Lower leg skin (tissue), 3 donors: ENCODE results near the gene HOXC13.

Source experiments
- POLR2A ChIP-seq, 2 donors: fragments of 450-650 bp; IDR thresholded peaks; one replicate each; pipeline ENCODE4 v1.6.1; 2016 to 2017; ENCODE audit warnings: antibody characterized with exemption in 2 of 2, mild to moderate bottlenecking in 1 of 2, moderate library complexity in 1 of 2
- TF ChIP-seq, protein P1 (sequence below), 3 donors: fragments of 450-650 bp; IDR thresholded peaks; one replicate each; pipeline ENCODE4 v1.5.1; 2016; ENCODE audit warnings: antibody characterized with exemption in 3 of 3, mild to moderate bottlenecking in 3 of 3, moderate library complexity in 2 of 3

DNA sequence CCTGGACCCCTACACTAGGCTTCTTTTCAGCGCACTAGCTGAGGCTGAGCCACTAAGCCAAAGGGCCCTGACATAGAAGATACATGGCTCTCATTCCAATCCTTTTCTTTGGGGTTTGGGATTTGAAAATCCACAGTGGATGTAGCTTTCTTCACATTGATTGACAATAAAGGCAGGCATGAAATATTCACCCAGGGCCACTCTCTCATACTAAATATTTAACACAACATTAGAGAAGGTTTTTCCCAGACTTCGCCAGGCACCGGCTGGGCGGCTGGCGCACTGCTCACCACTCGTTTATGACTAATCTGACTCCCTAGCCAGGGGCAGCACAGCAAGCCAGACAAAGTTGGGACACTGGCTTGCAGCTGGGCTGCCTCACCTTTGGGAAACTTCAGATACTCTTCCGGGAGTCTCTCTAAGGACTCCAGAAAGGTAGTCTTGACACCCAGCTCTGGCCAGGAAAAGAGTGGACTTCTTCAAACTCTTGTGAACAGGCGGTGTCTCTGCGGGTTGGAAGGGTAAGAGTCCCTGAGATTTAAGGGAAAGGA lies 33.6 kb downstream of the HOXC13 start:
- TF ChIP-seq, protein P1, sequence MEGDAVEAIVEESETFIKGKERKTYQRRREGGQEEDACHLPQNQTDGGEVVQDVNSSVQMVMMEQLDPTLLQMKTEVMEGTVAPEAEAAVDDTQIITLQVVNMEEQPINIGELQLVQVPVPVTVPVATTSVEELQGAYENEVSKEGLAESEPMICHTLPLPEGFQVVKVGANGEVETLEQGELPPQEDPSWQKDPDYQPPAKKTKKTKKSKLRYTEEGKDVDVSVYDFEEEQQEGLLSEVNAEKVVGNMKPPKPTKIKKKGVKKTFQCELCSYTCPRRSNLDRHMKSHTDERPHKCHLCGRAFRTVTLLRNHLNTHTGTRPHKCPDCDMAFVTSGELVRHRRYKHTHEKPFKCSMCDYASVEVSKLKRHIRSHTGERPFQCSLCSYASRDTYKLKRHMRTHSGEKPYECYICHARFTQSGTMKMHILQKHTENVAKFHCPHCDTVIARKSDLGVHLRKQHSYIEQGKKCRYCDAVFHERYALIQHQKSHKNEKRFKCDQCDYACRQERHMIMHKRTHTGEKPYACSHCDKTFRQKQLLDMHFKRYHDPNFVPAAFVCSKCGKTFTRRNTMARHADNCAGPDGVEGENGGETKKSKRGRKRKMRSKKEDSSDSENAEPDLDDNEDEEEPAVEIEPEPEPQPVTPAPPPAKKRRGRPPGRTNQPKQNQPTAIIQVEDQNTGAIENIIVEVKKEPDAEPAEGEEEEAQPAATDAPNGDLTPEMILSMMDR (IDR thresholded peaks at IDR 0.05), result no peak
- TF ChIP-seq POLR2A (IDR thresholded peaks at IDR 0.05), result no peak
